ENCODE data around the gene GVQW3.

GVQW3 gene

GRCh38 chr11:76365038-76365679, 16.0 kb upstream of the GVQW3 start:
- DNase-seq (ENCODE audit: low read depth in 1 of 2, low spot score in 1 of 2): no peak
- in situ Hi-C loops (cut with HindIII; ENCODE audit: low pct_unique_long_range_greater_than_20kb, low sequenced_read_pairs): no loop called here

GRCh38 chr11:76368490-76368889, 12.6 kb upstream of the GVQW3 start:
- TF ChIP-seq JUND (IDR thresholded peaks at IDR 0.05; ENCODE audit: low read depth): no peak
- DNase-seq (ENCODE audit: low read depth in 1 of 2, low spot score in 1 of 2): no peak
- in situ Hi-C loops (cut with HindIII; ENCODE audit: low pct_unique_long_range_greater_than_20kb, low sequenced_read_pairs): no loop called here

More at GRCh38 chr11:76365038-76365679, 16.0 kb upstream of the GVQW3 start:
- no peak for TF ChIP-seq JUND (IDR thresholded peaks at IDR 0.05; ENCODE audit: low read depth)

DNA sequence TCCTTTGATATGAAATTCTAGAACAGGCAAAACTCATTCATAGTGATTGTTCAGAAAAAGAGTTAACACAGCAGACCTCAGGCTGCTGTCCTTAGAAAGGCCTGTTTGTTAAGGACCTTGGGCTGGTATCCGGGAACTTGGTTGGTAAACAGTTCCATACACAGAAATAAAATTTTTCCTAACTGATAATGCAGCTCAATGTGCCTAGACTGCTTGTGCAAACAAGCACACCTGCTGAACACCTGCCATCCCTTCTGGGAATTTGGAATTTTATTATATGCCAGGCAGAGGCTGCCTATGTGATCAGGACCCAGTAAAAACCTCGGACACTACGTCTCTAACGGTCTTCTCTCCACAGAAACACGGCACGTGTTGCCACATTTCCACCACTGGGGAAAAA, 11.7 kb upstream of the GVQW3 start:
- no peak for DNase-seq (ENCODE audit: low read depth in 1 of 2, low spot score in 1 of 2)
- no peak for TF ChIP-seq JUND (IDR thresholded peaks at IDR 0.05; ENCODE audit: low read depth)

GRCh38 chr11:76371170-76371569, 10.0 kb upstream of the GVQW3 start:
- 0 out of 2 replicates have a peak, but pooled peaks have one; percentile 10 for TF ChIP-seq JUND (IDR thresholded peaks at IDR 0.05; ENCODE audit: low read depth)
- in situ Hi-C loops (cut with HindIII; ENCODE audit: low pct_unique_long_range_greater_than_20kb, low sequenced_read_pairs): no loop called here
- DNase-seq (ENCODE audit: low read depth in 1 of 2, low spot score in 1 of 2): peak in 1 of 2 experiments; percentile 25

More for the DNA sequence above, 11.7 kb upstream of the GVQW3 start:
- in situ Hi-C loops (cut with HindIII; ENCODE audit: low pct_unique_long_range_greater_than_20kb, low sequenced_read_pairs): no loop called here

DNA sequence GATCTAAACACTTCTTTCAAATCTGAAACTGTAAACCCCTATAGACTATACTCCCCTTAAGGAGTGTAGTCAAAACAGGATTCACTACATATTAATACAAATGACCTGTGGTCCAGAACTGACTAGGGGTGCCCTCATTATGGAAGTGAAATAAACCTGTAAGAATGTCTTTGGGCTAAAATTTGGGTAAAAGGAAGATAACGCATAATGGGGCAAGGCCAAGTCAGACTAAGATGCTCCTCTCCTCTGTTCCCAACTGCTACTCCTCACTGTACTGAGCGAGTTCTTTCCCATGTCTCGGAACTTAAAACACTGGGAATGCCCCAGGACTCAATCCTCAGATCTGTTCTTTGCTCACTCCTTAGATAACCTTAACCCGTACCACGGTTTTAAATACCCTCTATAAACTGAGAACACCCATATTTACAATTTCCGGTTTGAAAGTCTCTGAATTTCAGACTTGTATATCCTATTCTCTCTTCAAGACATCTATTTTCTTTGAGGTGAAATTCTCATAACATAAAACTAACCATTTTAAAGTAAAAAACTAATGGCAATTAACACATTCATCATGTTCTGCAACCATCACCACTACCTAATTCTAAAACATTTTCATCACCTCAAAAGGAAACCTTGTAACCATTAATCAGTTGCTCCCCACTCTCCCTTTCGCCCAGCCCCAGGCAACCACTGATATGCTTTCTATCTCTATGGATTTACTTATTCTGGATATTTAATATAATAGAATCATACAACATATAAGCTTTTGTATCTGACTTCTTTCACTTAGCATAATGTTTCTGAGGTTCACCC, 4.2 kb upstream of the GVQW3 start:
- no peak for DNase-seq (ENCODE audit: low read depth in 1 of 2, low spot score in 1 of 2)
- in situ Hi-C loops (cut with HindIII; ENCODE audit: low pct_unique_long_range_greater_than_20kb, low sequenced_read_pairs): no loop called here
- TF ChIP-seq JUND (IDR thresholded peaks at IDR 0.05; ENCODE audit: low read depth): no peak

- no peak for TF ChIP-seq JUND (IDR thresholded peaks at IDR 0.05; ENCODE audit: low read depth)
- in situ Hi-C loops (cut with HindIII; ENCODE audit: low pct_unique_long_range_greater_than_20kb, low sequenced_read_pairs): no loop called here
Observed at GRCh38 chr11:76379807-76380158, 1.3 kb upstream of the GVQW3 start.

DNA sequence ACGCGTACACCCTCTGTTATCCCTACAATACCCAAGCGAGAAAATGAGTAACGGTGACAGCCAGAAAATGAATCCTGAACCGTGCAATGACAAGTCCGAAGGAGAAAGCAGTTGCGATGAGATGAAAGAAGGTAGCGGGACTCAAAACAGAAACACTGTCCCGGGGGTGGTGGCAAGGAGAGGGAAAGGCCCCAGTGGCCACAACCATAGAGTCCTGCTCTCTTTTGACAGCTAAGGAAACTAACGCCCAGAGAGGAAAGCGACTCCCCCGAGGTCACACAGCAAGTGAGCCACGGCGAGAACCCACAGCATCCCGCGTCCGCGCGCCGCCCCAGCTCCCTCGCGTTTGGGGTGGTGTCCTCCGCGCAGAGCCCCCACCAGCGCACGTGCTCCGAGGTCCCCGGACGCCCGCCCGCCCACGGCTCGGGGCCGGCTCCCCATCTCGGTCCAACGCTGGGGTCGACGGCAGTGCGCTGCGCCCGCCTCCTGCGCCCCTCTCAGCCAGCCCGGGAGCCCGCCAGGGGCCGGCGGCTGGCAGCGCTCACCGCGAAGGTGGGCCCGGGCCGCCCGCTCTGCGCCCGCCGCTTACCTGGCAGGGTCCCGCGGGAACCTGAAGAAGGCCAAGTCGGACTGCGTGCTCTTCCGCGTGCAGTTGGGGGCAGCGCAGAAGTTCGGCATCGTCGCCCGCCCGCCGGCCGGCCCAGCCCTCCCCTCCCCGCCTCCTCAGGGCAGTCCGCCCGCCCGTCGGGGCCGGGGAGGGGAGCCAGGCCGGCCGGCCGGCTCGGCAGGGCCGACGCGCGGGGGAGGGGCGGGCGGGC, 755 bp upstream of the GVQW3 start:
- TF ChIP-seq JUND (IDR thresholded peaks at IDR 0.05; ENCODE audit: low read depth): no peak
- in situ Hi-C loops (cut with HindIII; ENCODE audit: low pct_unique_long_range_greater_than_20kb, low sequenced_read_pairs): no loop called here
- DNase-seq (ENCODE audit: low read depth in 1 of 2, low spot score in 1 of 2): peak; percentile 27 to 44

More at GRCh38 chr11:76379807-76380158, 1.3 kb upstream of the GVQW3 start:
- peak in 1 of 2 experiments; percentile 36 for DNase-seq (ENCODE audit: low read depth in 1 of 2, low spot score in 1 of 2)

DNA sequence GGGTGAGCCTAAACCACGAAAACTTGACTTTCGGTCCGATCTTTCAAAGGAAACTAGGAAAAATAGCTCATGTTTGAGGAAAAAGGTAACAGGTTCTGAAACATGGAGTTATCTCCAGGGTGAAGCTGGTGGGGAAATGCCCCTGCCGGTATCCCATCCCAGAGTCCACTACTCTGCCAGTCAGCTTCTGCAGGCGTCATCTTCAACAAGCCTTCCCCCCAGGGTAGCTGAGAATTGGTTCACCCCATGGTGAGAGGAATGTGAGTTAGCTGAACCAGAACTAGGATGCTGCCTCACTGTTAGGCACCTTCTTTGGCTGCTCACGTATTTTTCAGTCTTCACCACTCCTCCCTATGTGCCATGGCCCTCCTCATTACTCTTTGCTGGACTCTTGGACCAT, 1.1 kb downstream of the GVQW3 start:
- no peak for TF ChIP-seq JUND (IDR thresholded peaks at IDR 0.05; ENCODE audit: low read depth)
- in situ Hi-C loops (cut with HindIII; ENCODE audit: low pct_unique_long_range_greater_than_20kb, low sequenced_read_pairs): no loop called here
- DNase-seq (ENCODE audit: low read depth in 1 of 2, low spot score in 1 of 2): no peak

DNA sequence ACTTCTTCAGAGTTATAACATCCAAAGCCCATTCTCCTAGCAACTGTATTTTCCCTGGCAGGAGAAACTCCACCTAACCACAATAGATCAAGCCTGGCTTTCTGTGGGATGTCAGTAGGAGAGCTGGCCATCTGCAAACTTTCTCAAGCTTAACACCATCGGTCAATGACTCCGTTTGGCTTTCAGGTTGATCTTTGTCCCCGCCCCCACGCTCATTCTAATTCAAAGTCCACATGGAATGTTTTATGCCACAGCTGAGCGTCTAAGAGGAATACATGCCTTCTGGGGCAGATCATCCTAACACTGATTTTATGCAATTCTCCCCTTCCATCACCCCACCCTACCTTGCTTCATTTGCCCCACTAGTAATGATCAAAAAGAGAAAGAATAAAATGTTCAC, 4.8 kb downstream of the GVQW3 start:
- in situ Hi-C loops (cut with HindIII; ENCODE audit: low pct_unique_long_range_greater_than_20kb, low sequenced_read_pairs): no loop called here
- no peak for DNase-seq (ENCODE audit: low read depth in 1 of 2, low spot score in 1 of 2)
- no peak for TF ChIP-seq JUND (IDR thresholded peaks at IDR 0.05; ENCODE audit: low read depth)

DNA sequence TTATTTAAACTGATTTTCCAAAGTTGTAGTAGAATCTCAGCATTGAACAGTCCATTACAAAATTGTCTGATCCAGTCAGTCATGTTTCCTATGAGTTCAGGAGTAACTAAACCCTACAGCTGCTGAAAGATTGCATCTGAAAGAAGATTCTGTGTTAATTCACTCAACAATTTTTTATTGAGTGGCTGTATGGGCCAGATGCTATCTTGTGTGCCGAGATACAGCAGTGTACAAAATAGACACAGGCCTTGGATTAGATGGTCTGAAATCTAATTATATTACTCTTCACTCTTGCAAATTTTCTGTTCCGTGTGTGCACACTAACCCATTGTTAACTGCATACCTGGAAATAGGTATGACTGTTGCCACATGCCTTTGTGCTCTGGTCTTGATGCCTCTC, 7.3 kb downstream of the GVQW3 start:
- no peak for TF ChIP-seq JUND (IDR thresholded peaks at IDR 0.05; ENCODE audit: low read depth)
- in situ Hi-C loops (cut with HindIII; ENCODE audit: low pct_unique_long_range_greater_than_20kb, low sequenced_read_pairs): no loop called here
- DNase-seq (ENCODE audit: low read depth in 1 of 2, low spot score in 1 of 2): no peak

DNA sequence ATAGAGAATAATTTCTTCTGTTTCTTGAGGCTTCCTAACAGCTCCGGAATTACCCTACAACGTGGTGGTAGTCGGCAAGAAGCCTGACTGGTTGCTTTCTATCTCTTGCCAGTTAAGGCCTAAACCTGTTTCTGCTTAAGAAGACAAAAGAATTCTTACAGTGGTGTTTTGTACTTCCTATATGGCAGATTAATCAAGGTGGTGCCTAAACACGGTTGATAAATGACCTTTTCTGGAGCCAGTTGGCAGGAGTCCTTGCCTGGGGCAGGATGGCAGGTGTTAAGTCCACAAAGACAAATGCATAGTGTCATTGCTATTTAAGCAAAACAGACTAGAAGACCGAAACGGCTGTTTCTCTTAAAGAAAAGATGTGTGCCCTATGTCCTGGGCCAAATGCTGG, 9.9 kb downstream of the GVQW3 start:
- peak in 1 of 2 experiments; percentile 21 for DNase-seq (ENCODE audit: low read depth in 1 of 2, low spot score in 1 of 2)
- in situ Hi-C loops (cut with HindIII; ENCODE audit: low pct_unique_long_range_greater_than_20kb, low sequenced_read_pairs): no loop called here
- TF ChIP-seq JUND (IDR thresholded peaks at IDR 0.05; ENCODE audit: low read depth): no peak

DNA sequence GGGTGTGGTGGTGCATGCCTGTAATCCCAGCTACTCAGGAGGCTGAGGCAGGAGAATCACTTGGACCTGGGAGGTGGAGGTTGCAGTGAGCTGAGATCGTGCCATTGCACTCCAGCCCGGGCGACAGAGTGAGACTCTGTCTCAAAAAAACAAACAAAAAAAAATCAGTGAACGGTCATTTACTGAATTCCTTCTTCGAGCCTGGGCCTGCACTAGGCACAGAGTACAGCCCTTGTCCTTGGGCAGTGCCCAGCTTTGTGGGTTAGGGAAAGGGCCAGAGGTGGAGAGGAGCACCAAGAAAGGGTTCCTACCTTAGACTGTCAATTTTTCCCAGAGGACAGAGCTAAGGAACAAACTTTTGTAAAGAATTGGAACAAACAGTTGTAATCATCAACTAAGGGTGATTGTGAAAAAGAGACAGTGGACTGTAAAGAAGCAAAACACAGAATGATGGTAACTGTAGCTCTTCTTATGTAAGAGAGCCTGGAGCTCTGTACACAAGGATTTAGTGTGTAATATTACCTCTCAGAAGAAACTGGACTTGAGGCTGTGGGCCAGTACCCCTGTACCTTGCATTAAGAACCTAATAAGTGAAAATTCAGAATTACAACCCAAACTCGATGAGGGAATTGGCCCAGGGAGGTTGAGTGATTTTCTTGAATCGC, 10.8 kb downstream of the GVQW3 start:
- in situ Hi-C loops (cut with HindIII; ENCODE audit: low pct_unique_long_range_greater_than_20kb, low sequenced_read_pairs): no loop called here
- DNase-seq (ENCODE audit: low read depth in 1 of 2, low spot score in 1 of 2): no peak
- TF ChIP-seq JUND (IDR thresholded peaks at IDR 0.05; ENCODE audit: low read depth): no peak

Data from T47D (cell line).